Measurements from ENCODE around the gene RANBP1. TPM values are rescaled to one million over a fixed set of nuclear protein-coding genes. Genes with fewer than 3 reads are reported as not detected.
A peak's percentile ranks its signal among the peaks of the same experiment; 100 is the strongest.

Gene RANBP1
- total and polyA plus RNA-seq, 2 of the 4 experiments (the other 2 are of a cell fraction) = 173 to 376 TPM

DNA sequence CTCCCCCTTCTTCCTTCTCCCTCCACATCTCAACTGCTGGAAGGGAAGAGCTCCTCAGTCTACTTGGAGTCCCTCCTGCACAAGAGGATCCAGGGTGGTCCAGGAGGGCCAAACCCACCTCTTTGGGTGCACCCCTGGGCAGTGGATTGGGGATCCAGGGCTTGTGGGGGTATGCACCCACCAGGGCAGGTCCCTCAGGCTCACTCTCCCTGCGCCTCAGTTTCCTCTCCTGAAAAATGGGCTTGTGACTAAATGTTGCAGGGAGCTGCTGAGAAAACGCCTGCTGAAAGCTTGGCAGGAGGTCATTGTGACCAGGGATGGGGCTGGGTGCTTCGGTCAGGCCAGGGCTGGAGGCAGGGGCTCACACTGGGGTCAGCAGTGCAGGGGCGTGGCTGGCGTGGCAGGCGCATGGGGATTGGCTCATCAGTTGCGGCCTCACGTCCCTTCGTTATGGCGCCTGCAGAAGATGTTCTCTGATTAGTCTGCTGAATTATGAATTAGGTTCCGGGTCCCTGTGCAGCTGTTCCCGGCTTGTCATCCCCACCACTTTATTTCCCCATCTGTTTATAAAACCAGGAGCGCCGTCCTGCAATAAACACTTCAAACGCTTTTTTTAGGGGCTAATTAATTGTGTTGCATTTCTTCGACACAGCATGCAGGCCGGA is 60.6 kb downstream of the RANBP1 start:
- no peak overlapping the region for H2AFZ ChIP-seq (replicated peaks; ENCODE audit: low read length, poor library complexity)
- in situ Hi-C loops (cut with MboI; ENCODE audit: low sequenced_read_pairs) (no loop called here), dilution Hi-C loops (cut with HindIII; ENCODE audit: low sequenced_read_pairs, unreplicated experiment) (no loop called here), intact Hi-C loops (cut with micrococcal nuclease) (loop anchor here (5.0 kb wide), 1 partner anchor 91 kb away; the partner anchor contains the start of gene RTN4R)
- H3K4ac ChIP-seq (ENCODE audit: low read depth, low read length) = no peak overlapping the region
- H3K23ac ChIP-seq (ENCODE audit: low read depth, low read length) = no peak overlapping the region
- no peak overlapping the region for H3K27ac ChIP-seq (ENCODE audit: insufficient read depth, low read length)
- H3K9ac ChIP-seq (ENCODE audit: low read depth, low read length) = no peak overlapping the region
- peaks cover 33% of the 10 kb centered on the region for H3K27me3 ChIP-seq (ENCODE audit: control insufficient read depth, insufficient read depth, low read length)
- no peaks in the 10 kb centered on the region for H4K20me1 ChIP-seq (ENCODE audit: insufficient read depth, low read length)
- H4K5ac ChIP-seq (ENCODE audit: low read depth, low read length) = no peak overlapping the region
- H3K56ac ChIP-seq (ENCODE audit: extremely low read depth, insufficient read depth, low read length) = no peak overlapping the region
- H2BK20ac ChIP-seq (ENCODE audit: low read depth, low read length) = no peak overlapping the region
- no peaks in the 10 kb centered on the region for H3K36me3 ChIP-seq (ENCODE audit: control insufficient read depth, insufficient read depth, low read length)
- H3K79me1 ChIP-seq (ENCODE audit: low read depth in 1 of 2, low read length in 2 of 2) = no peaks in the 10 kb centered on the region
- no peak overlapping the region for H2AK5ac ChIP-seq (ENCODE audit: low read depth, low read length)
- no peaks in the 10 kb centered on the region for H3K9me3 ChIP-seq (ENCODE audit: control insufficient read depth, insufficient read depth, low read length)
- DNase-seq (no peak), ATAC-seq (ENCODE audit: low read depth) (no peak)
- H3K4me1 ChIP-seq (ENCODE audit: control insufficient read depth, insufficient read depth, low read length) = no peaks in the 10 kb centered on the region
- no peak overlapping the region for H4K91ac ChIP-seq (ENCODE audit: insufficient read depth, low read depth, low read length)
- H3K9me1 ChIP-seq (ENCODE audit: insufficient read depth, low read length) = no peaks in the 10 kb centered on the region
- ChIA-PET CTCF (no interaction called here), POLR2A (ENCODE audit: unreplicated experiment) (no interaction called here)
- H2BK15ac ChIP-seq (ENCODE audit: low read depth, low read length) = no peak overlapping the region
- no peak overlapping the region for H4K8ac ChIP-seq (ENCODE audit: low read depth in 2 of 2, low read length in 2 of 2)
- no peak overlapping the region for H2BK5ac ChIP-seq (ENCODE audit: low read depth, low read length, poor library complexity, severe bottlenecking)
- no peak overlapping the region for H3K14ac ChIP-seq (replicated peaks; ENCODE audit: low read depth, low read length)
- BruUV-seq (replicated peaks) = no TSS peak
- TF ChIP-seq MAFK (IDR thresholded peaks at IDR 0.05; ENCODE audit: low read depth, low read length) = no peak
- no peak for TF ChIP-seq CHD1 (IDR thresholded peaks at IDR 0.05; ENCODE audit: low read depth, low read length)
- no peak for TF ChIP-seq FOS (IDR thresholded peaks at IDR 0.05; ENCODE audit: low read depth, low read length)
- TF ChIP-seq MAZ (IDR thresholded peaks at IDR 0.05; ENCODE audit: borderline replicate concordance, low read depth, low read length) = no peak
- TF ChIP-seq CEBPB (IDR thresholded peaks at IDR 0.05; ENCODE audit: low read depth, low read length) = no peak
- TF ChIP-seq RCOR1 (IDR thresholded peaks at IDR 0.05; ENCODE audit: insufficient replicate concordance, low read length) = no peak
- no peak for TF ChIP-seq NFE2L2 (IDR thresholded peaks at IDR 0.05; ENCODE audit: low read depth, low read length)
- TF ChIP-seq USF2 (IDR thresholded peaks at IDR 0.05; ENCODE audit: low read depth, low read length) = no peak
- TF ChIP-seq CTCF (conservative IDR thresholded peaks at IDR 0.05; ENCODE audit: low read depth, low read length) = no peak
- no peak overlapping the region for H3K4me3 ChIP-seq (ENCODE audit: insufficient read depth, low read depth, low read length)
- WGBS, 2 experiments (ENCODE audit: extremely low coverage in 2 of 2, insufficient read length in 1 of 2) = 20% methylated on average over 4 of the region's 17 CpGs; no CpG with 5 or more reads in 1 of the 2 experiments
- H3K4me2 ChIP-seq (ENCODE audit: low read depth, low read length) = no peak overlapping the region
- no peak overlapping the region for H2BK120ac ChIP-seq (ENCODE audit: low read depth, low read length)
- H3K18ac ChIP-seq (ENCODE audit: low read depth, low read length) = no peak overlapping the region
- H2AK9ac ChIP-seq (replicated peaks; ENCODE audit: low read depth, low read length, poor library complexity) = peak overlapping the region; percentile 42

Data from IMR-90 (cell line).